GM10248 (cell line): ENCODE measurements around the gene ANO2.

Source experiments
- CTCF ChIA-PET: fragments of 300-600 bp; sonication (Branson Sonifier 250); formaldehyde crosslinking; extraction: SDS; loops from one replicate; lab custom pipeline; 2021; ENCODE audit warnings: antibody characterized with exemption; lab: Yijun Ruan, JAX
- POLR2A ChIA-PET: fragments of 350-650 bp; sonication (Branson Sonifier 250); formaldehyde crosslinking; extraction: SDS; loops from one replicate; lab custom pipeline; 2020; ENCODE audit warnings: antibody characterized with exemption; lab: Yijun Ruan, JAX
- DNase-seq: peaks from one replicate; pipeline ENCODE4 v3.0.0; 2012; ENCODE audit errors: extremely low spot score
- CTCF ChIP-seq: IDR thresholded peaks from 2 replicates; pipeline ENCODE4 v1.5.1; 2012; ENCODE audit warnings: mild to moderate bottlenecking, low read depth; ENCODE audit errors: extremely low read depth, missing control alignments, control extremely low read depth

The ANO2 gene

GRCh38 chr12:5514016-5514415 is 431.0 kb downstream of the ANO2 start:
- CTCF ChIA-PET, result no interaction called here
- no peak for TF ChIP-seq CTCF
- DNase-seq, result no peak
- POLR2A ChIA-PET, result no interaction called here

- no peak for DNase-seq
- ChIA-PET CTCF (no interaction called here), POLR2A (no interaction called here)
- TF ChIP-seq CTCF, result no peak
These were observed 431.7 kb downstream of the ANO2 start for GRCh38 chr12:5513406-5513805.
